Measurements from ENCODE around the gene SLC31A1. TPM values are rescaled to one million over a fixed set of nuclear protein-coding genes. Genes with fewer than 3 reads are reported as not detected.

The SLC31A1 gene
- total RNA-seq, 1 experiment from 2014 or later, result 56.3 TPM

GRCh38 chr9:113219186-113219936, 2.0 kb upstream of the SLC31A1 start:
- H3K4me1 Mint-ChIP-seq (ENCODE audit: insufficient read depth, unreplicated experiment), result peaks cover 27% of the 10 kb centered on the region
- intact Hi-C loops (cut with micrococcal nuclease), result no loop called here
- H3K9me3 Mint-ChIP-seq (ENCODE audit: unreplicated experiment), result no peaks in the 10 kb centered on the region
- H3K27ac Mint-ChIP-seq (ENCODE audit: low read depth, unreplicated experiment), result no peak overlapping the region
- BruUV-seq (replicated peaks), result no TSS peak
- ChIA-PET CTCF (interaction anchor here (0.7 to 4.5 kb wide), 9 partner anchors 15 to 188 kb away, joined by 3 to 29 read pairs (median 3); partner anchors contain the start of genes CDC26 and PRPF4), POLR2A (interaction anchor here (0.7 to 4.7 kb wide), 9 partner anchors 9 to 68 kb away, joined by 3 to 99 read pairs (median 17); partner anchors contain the start of genes CDC26, PRPF4 and SLC31A2)
- no peak for DNase-seq (ENCODE audit: unreplicated experiment)
- peak overlapping the region; percentile 97 for H3K4me3 Mint-ChIP-seq (ENCODE audit: unreplicated experiment)
- H3K27me3 Mint-ChIP-seq (ENCODE audit: insufficient read depth, unreplicated experiment), result no peaks in the 10 kb centered on the region
- peaks cover 10% of the 10 kb centered on the region for H3K36me3 Mint-ChIP-seq (ENCODE audit: insufficient read depth, unreplicated experiment)
- no peak for TF ChIP-seq CTCF (IDR thresholded peaks at IDR 0.05; ENCODE audit: unreplicated experiment)

- H3K27me3 Mint-ChIP-seq (ENCODE audit: insufficient read depth, unreplicated experiment), result no peaks in the 10 kb centered on the region
- H3K4me3 Mint-ChIP-seq (ENCODE audit: unreplicated experiment), result peak overlapping the region; percentile 97
- no peak for TF ChIP-seq CTCF (IDR thresholded peaks at IDR 0.05; ENCODE audit: unreplicated experiment)
- peaks cover 13% of the 10 kb centered on the region for H3K36me3 Mint-ChIP-seq (ENCODE audit: insufficient read depth, unreplicated experiment)
- intact Hi-C loops (cut with micrococcal nuclease), result loop anchor here (5.0 kb wide), 1 partner anchor 33 kb away; no protein-coding TSS in a partner anchor
- ChIA-PET CTCF (interaction anchor here (0.7 to 4.5 kb wide), 9 partner anchors 16 to 188 kb away, joined by 3 to 29 read pairs (median 4); partner anchors contain the start of genes CDC26 and PRPF4), POLR2A (interaction anchor here (0.7 to 4.7 kb wide), 10 partner anchors 8 to 108 kb away, joined by 3 to 99 read pairs (median 16); partner anchors contain the start of genes CDC26, PRPF4 and SLC31A2)
- BruUV-seq (replicated peaks), result no TSS peak
- DNase-seq (ENCODE audit: unreplicated experiment), result peak; percentile 12
- peak overlapping the region; percentile 96 for H3K27ac Mint-ChIP-seq (ENCODE audit: low read depth, unreplicated experiment)
- peaks cover 22% of the 10 kb centered on the region for H3K4me1 Mint-ChIP-seq (ENCODE audit: insufficient read depth, unreplicated experiment)
- H3K9me3 Mint-ChIP-seq (ENCODE audit: unreplicated experiment), result no peaks in the 10 kb centered on the region
These were observed 1.4 kb upstream of the SLC31A1 start for GRCh38 chr9:113219969-113220368.

GRCh38 chr9:113220467-113221002, 809 bp upstream of the SLC31A1 start:
- intact Hi-C loops (cut with micrococcal nuclease), result loop anchor here (1.0 to 5.0 kb wide), 3 partner anchors 33 to 70 kb away; no protein-coding TSS in a partner anchor
- no peak for TF ChIP-seq CTCF (IDR thresholded peaks at IDR 0.05; ENCODE audit: unreplicated experiment)
- H3K4me1 Mint-ChIP-seq (ENCODE audit: insufficient read depth, unreplicated experiment), result peaks cover 18% of the 10 kb centered on the region

More at GRCh38 chr9:113220467-113221002, 809 bp upstream of the SLC31A1 start:
- BruUV-seq (replicated peaks), result TSS peak; percentile 58
- ChIA-PET POLR2A (interaction anchor here (0.7 to 4.7 kb wide), 20 partner anchors 9 to 841 kb away, joined by 3 to 99 read pairs (median 5); partner anchors contain the start of genes CDC26, HSDL2, PRPF4 and SLC31A2), CTCF (interaction anchor here (0.8 to 4.5 kb wide), 9 partner anchors 17 to 187 kb away, joined by 3 to 29 read pairs (median 4); partner anchors contain the start of genes CDC26 and PRPF4)
- peak; percentile 10 for DNase-seq (ENCODE audit: unreplicated experiment)
- no peaks in the 10 kb centered on the region for H3K9me3 Mint-ChIP-seq (ENCODE audit: unreplicated experiment)
- H3K36me3 Mint-ChIP-seq (ENCODE audit: insufficient read depth, unreplicated experiment), result peaks cover 18% of the 10 kb centered on the region
- H3K4me3 Mint-ChIP-seq (ENCODE audit: unreplicated experiment), result peak overlapping the region; percentile 97
- H3K27me3 Mint-ChIP-seq (ENCODE audit: insufficient read depth, unreplicated experiment), result no peaks in the 10 kb centered on the region
- H3K27ac Mint-ChIP-seq (ENCODE audit: low read depth, unreplicated experiment), result peak overlapping the region; percentile 96
